HG02840 (cell line): ENCODE measurements around the gene HLA-F.
A peak's percentile ranks its signal among the peaks of the same experiment; 100 is the strongest.

Experiments used
- ATAC-seq: cut with Tn5 transposase; IDR thresholded peaks from one replicate; pipeline ENCODE4 v1.9.1; 2021; ENCODE audit warnings: mild to moderate bottlenecking, moderate library complexity, moderate number of reproducible peaks; ENCODE audit not compliant: unreplicated experiment, low FRiP score

Gene HLA-F

DNA sequence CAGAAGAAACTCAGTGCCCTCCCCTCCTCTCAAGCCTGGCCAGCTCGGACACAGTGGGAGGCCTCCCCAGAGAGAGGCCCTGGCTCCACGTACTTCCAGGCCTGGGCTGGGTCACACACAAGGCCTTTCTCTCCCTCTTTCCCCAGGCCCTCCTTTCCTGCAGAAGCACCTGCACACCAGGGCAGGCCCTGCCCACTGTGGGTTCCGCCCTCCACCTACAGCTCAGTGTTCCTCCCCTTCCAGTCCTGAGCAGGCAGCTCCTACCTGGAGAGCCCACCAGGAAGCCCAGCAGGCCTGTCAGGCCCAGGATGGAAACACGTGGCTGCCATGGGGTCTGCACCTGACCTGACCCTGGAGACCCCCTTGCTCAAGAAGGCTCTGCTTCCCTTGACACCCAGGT lies 18.9 kb downstream of the HLA-F start:
- ATAC-seq = no peak

DNA sequence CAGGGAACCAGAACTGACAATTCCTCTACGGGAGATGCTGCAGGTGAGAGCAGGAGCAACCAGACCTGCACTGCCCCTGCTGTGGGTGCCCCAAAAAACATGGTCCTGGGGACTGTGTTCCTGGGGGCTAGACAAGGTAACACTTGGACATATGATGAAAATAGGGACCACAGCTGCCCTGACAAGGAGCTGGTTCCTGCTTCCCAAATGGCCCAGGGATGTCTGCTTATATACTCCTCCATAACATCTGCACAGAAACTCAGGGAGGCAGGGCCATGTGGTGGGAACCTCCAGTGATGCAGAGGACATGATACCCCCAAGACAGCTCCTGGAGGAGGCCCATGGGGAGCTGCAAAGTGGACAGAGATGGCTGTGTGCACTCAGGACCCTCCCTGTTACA lies 19.8 kb downstream of the HLA-F start:
- ATAC-seq = no peak

DNA sequence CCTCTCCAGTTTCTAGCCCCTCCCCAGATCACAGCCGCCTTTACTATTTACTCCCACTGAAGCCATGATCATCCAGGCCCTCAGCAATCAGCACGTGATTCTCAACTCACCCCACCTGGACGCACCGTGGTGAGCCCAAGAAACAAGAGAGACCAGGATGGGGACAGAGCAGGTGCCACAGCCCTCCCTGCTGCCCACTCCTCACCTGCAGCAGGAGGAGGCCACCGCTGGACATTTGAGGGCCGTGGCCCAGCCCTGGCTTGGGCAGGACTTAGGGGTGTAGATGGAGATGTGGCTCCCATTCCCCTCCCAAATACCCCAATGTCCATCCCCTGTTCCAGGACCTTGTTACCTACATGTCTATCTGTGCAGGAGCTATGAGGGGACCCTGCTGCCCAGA lies 20.3 kb downstream of the HLA-F start:
- ATAC-seq = no peak

DNA sequence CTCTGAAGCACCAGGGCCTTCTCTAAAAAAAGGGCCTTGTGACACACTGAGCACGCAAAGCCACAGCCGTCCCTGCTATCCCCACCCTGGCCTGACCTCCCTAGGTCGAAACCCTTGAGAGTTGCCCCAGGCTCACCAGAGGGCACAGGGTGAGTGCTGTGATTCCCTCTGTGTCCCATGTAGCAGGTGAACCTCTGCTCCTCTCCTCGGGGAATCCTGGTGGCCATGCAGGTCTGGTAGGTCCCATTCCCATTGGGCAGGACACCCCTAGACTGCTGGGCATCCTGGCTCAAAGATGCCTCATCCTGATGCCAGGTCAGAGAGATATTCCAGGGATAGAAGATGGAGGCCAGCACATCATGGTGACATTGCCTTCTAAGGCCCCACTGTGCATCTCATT lies 20.9 kb downstream of the HLA-F start:
- ATAC-seq = no peak

DNA sequence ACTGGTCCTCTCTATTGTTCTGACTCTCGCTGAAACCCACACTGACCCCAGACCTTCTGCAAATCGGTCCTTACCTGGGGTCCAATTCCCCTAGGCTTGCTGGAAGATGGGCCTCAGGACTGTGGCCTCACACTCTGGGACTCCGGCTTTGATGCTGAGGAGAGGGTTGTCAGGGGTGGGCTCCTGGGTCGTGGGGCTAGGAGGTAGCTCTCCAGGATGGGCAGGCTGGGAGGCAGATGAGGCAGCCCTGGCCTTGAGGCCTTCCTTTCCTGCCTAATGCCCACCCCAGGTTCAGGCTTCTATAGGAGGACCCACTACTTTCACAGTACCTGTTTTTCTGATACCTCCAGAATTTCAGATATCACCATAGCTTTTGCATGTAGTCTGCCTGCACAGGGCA lies 21.4 kb downstream of the HLA-F start:
- no peak for ATAC-seq

DNA sequence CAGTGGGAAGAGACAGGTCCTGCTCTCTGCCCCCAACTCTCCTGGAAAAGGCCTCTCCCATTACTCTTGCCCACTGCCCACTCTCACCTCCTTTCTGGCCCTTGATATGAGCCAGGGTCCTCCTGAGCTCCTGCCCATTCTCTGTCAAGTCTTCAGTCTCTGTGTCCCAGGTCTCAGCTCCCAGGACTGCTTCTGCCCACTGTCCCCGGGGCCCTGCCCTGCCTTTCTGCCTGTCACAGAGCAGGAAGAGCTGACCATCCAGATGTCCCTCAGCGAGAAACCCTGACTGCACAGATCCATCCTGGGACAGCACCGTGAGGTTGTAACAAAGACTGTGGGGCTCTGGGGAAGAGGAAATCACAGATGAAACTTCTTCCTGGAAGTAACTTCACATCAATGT lies 22.2 kb downstream of the HLA-F start:
- ATAC-seq = no peak

DNA sequence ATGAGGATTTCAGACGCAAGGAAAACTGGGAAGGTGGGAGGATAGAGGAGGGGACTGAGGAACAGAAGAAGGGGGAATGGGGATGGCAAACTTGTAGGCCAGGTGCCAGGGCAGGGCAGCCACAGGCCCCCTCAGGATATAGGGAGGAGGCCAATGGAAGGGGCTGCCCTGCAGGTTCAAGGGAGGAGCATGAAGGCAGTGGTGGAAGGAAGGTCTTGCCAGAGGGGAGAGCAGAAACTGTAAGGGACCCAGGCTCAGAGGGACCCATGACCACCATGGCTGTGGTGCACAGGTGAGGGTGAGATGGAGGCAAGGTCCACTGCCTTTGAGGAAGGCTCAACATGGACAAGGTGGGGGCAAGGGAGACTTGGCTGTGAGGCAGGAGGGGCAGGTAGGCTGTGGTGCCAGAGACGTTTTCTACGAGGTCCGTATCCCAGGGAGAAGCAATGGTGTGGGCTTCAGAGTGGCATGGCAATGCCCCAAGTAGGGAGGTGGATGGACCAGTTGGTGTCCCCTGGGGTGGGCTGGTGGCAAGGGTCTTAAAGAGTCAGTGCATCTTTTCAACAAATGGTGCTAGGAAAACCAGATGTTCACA lies 22.7 kb downstream of the HLA-F start:
- ATAC-seq = no peak

DNA sequence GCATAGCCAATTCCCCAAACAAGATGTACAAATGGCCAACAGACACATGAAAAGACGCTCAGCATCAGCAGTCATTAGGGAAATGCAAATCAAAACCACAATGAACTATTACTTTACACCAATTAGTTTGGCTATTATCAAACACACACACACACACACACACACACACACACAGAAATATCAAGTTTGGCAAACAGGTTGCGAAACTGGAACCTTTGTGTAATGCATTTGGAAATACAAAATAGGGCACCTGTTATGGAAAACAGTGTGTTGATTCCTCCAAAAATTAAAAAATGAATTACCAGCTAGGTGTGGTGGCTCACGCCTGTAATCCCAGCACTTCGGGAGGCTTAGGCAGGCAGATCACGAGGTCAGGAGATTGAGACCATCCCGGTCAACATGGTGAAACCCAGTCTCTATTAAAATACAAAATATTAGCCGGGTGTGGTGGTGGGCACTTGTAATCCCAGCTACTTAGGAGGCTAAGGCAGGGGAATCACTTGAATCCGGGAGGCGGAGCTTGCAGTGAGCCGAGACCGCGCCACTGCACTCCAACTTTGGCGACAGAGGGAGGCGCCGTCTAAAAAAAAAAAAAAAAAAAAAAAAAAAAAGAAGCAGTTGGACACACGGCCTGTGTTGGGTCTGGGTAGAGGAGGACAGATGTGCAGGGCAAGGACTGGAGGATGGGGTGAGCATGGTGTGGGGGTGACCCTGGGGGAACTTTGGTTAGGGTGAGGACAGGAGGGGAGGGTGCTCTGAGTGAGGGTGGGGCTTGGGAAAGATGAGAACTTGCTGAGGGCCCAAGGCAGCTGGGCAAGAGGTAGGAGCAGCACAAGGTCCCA lies 23.8 kb downstream of the HLA-F start:
- ATAC-seq = no peak

DNA sequence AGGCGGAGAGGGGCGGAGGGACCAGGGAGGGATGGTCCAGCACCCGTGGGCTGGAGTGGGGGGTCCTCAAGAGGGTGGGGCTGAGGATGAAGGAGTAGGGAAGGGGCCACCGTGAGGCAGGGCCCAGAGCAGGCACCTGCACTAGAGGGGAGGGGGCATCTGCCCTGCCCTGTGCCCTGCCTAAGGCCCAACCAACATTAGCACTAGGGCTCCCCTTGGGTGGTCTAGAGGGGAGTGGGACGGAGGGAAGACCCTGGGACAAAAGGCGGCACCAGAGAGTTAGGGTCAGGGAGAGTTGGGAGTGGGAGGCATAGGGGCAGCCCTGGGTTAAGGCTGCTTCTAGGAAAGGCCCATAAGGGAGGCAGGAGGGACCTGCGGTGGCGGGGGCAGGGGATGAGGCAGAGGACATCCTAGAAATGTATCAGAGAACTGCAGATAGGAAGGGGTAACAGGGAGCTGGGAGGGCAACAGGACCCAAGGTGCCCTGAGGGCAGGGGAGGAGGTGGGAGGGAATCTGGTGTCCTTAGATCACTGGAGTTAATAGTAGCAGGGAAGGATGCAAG lies 24.5 kb downstream of the HLA-F start:
- no peak for ATAC-seq

DNA sequence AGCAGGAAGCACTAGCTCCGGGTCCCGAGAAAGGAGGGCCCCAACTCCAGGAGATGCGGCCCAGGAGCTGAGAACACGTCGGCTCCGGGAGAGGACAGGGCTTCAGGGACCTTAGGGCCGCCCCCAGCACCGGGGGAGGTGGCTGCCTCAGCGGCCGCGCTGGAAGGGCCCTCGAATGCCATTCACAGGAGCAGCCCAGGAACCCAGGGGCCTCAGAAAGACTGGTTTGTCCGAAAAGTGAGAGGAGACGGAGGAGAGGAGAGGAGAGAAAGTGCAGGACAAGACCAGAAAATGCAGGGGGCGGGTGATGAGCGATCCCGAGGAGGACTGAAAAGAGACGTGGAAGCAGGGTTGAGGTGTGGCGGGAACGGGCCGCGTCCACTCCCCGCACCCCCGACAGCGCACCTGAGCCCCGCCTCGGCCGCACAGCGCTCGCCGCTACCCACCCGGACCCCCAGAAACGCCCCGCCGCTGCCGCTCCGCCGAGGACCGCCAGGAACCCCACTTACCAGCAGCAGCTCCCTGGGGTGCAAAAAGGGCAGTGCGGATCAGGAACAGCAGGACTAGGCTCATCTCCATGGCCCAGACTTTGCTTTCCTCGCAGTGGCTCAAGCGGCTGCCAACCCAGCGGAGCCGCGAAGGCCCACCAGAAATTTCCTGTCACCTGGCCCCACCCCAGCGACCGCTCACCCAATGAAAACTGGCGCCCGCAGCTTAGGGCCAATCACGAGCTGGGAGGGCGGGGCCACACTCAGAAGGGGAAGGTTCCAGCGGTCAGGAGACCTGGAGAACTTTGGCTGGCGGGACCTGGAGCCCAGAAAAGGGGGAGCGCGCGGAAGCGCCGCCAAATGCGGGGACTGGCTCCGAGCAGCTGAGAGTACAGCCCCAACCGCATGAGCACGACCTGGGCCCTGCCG lies 25.4 kb downstream of the HLA-F start:
- ATAC-seq = no peak

DNA sequence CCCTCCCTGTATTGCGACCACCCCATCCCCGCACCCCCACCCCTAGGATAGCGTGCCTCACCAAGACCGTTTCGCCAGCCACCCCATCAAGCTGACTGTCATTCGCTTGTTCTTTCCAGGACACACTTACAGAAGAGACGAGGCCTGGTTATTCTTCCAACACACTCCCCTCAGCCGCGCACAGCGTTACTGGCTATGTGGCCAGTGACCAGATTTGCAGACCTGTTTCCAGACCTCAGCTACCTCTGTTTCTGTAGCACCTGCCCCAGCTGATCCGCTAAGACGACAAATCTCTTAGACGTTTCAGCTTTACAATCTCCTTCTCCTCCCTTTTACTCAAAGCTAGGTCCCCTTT lies 26.1 kb downstream of the HLA-F start:
- no peak for ATAC-seq

DNA sequence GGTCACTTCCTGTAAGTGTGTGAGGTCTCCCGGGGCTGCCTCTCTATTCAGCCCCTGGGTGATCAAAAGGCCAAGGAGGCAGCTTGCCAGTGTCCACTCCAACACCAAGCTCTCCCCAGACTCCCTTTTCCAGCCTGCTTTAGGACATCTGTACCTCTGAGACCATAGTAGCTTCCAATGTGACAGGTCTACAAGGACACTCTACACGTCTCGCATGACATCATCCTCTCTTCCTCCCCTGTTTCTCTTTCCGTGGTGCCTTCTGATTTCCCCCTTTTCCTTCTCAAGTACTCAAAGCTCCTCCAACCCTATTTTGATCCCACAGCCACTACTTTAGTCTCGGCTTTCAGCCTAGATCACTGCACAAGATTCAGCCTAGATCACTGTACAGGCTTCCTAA lies 26.4 kb downstream of the HLA-F start:
- ATAC-seq = no peak

DNA sequence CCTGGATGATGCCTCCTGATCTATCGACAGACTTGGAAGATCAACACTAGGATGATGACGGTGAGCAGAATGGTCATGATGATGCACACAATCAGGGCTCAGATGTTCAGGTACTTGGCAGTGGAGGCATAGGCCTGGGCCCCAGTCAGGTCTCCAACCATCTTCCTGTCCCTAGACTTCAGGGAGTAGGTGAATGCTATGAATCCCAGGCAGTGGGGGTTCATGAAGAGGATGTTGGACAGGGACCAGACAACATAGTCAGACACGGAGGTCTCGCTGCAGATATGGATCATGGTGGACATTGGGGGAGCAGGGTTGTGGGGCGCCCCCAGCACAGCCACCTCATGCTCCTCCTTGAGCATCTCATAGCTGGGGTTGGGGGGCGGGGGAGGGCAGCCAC lies 27.5 kb downstream of the HLA-F start:
- no peak for ATAC-seq

DNA sequence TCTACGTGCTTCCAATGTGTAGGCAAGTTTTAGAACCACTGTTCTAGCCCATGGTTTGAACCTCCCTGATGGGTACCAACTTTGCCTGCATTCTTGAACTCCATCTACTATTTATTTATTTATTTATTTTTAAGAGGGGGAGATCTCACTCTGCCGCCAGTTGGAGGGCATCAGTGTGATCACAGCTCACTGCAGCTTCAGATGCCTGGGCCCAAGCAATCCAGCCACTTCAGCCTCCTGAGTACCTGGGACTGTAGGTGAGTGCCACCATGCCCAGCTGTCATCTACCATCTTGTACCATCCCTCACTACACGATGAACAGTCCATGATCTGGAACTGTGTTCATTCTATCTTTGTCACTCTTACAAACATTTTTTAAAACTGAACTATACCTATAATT lies 28.2 kb downstream of the HLA-F start:
- no peak for ATAC-seq

DNA sequence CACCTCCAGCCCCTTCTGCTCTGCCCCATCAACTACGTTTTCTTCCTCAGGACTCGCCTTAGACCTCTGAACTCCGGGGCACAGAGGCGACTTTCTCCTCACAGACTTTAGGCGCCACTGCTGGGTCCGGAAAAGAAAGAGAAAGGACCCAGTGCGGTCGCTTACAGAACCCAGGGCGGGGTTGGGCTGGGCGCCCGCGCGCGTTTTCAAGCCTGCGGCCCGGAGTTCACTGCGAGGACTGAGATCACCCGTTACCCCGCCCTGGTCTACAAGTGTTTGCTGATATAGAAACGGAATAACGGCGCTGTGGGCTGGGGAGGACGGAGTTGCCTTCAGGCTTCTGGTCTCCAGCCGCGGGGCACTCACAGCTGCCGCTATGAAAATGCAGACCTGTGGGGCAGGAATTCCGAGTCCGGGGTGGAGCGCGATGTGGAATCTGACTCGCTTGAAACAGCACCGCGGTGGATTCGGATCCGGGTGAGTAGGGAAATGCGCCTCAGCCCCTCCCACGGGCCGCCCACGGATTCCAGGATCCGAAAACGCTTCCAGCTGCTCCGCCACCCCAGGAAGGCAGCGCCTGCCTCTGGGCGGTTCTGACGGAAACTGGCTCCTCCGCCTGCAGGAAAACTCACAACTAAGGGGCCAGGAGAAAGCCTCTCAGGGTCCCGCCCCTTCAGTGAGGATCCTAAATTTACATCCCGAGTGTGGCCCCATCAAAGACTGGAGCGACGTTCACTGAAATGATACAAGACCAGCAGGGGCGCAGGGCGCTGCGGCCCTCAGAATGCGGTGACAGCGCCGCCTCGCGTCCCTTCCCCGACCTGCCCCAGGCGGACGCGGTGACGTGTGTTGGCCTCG lies 29.4 kb downstream of the HLA-F start:
- peak; percentile 51 for ATAC-seq

DNA sequence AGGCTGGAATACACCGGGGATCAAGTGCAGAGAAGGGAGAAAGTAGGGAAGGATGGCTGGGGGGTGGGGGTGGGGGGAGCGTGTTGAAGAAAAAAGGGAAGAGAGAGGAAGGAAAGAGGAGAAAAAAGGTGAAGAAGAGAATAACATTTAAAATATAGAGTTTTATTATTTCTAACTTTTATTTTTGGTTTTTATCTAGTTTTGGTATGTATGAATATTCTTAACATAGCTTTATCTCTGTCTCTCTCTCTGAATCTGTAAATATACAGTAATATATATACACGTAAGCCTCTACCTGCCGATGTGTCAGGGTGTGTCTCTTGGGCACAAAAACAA lies 30.0 kb downstream of the HLA-F start:
- ATAC-seq = no peak

DNA sequence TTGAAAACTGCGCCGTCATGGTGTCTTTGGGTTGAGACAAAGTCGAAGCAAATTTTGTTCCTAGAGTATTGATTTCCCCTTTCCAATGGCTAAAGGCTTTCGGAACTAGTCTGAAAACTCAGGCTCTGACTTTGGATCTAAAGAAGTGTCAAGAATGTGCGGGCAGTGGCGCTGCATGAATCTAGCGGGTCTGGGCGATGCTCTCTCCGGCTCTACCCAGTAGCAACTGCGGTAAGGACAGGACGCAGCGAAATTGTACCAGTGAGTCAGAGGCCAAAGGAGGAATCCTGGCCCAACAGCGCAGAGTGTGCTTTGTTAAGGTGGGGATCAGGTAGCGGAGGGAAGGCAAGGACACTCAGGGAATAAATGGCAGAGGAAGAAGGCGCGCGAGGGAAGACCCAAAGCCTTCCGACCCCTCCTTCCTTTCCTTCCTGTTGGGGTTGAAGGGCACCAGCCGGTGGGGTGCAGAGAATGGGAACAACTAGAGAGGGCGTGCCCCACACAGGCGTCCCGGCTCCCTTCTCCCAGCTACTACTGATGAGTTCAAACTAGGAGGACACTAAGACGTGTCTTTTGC lies 32.1 kb downstream of the HLA-F start:
- no peak for ATAC-seq

DNA sequence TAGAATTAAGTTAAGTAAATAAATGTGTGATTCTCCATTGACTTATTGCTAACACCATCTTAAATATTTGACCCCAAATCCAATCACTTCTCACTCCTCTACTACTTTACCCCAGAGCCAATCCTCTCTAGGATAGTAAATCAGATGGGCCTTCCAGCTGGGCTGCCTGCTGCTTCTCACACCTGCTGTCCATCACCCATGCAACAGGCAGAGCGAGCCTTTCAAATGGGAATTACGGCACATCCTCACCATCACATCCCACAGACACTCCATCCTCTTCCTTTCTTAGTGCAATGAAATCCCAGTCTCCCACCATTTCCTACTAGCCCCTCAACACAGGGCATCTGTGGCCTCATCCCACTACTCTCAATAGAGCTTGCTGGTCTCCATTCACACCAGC lies 34.0 kb downstream of the HLA-F start:
- no peak for ATAC-seq

DNA sequence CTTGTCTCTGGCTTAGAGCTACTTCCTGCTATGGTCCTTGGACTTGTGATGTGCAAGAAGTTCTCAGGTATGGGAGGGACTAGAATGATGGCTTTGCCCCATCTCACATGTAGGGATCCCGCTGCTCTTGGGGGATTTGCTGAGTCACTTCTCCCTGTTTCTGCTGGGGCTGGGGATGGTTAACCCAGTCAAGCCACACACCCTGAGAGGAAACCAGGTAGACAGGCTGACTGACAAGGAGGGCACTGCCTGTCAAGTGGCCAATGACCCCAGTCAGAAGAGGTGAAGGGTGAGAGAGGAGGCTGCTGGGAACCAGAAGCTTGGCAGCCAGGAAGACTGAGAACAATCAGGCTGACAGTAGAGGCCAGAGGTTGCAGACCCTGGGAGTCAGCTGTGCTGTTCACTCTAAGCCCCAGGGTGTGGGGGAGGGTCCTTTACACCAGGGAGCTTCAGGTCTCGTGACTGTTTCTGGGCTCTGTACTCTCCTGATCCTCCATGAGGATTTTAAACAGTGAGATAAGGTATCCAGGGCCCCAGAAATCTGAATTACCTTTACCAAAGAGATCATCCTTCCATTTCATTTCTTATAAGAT lies 34.6 kb downstream of the HLA-F start:
- no peak for ATAC-seq

DNA sequence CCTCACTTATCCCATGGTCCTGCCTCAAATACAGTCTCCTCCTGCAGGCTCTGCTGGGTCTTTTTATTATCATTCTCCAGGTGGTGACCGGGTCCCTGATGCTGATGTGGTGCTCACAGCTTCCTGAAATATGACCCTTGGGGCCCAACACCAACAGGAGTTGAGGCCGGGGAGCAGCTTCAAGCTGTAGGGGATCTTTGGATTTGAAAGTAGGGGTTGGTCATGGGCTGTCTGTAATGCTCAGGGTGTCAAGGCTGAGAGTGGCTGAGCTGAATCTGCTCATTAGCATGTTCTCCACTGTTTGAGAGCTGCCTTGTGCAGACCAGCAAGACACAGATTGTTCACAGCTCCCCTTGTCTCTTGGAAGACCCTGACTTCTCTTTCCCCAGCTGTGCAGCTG lies 35.5 kb downstream of the HLA-F start:
- ATAC-seq = no peak
